Thyroid gland (tissue), 4 donors: ENCODE data around the gene CYYR1. TPM values are rescaled to one million over a fixed set of nuclear protein-coding genes. Genes with fewer than 3 reads are reported as not detected.

Experiments
- DNase-seq, 2 donors: peaks; one replicate each; pipeline ENCODE4 v3.0.0-alpha.2; 2019
- H3K27ac ChIP-seq, 3 donors: fragments of 200-600 bp; sonication (generic); 1 replicate in 2 of 3; 2 replicates in 1 of 3; pipeline ENCODE4 v1.5.1; 2016 to 2019; ENCODE audit warnings: mild to moderate bottlenecking in 1 of 3, moderate library complexity in 1 of 3
- H3K27me3 ChIP-seq: fragments of 200-600 bp; sonication (generic); one replicate; pipeline ENCODE4 v1.5.1; 2019
- H3K36me3 ChIP-seq, 2 donors: fragments of 200-600 bp; sonication (generic); one replicate each; pipeline ENCODE4 v1.5.1; 2016 to 2019
- H3K4me1 ChIP-seq, 2 donors: fragments of 200-600 bp; sonication (generic); one replicate each; pipeline ENCODE4 v1.5.1; 2017 to 2019
- H3K4me3 ChIP-seq, 3 donors: fragments of 200-600 bp; sonication (generic); replicated peaks in 1 of 3; 1 replicate in 2 of 3; 2 replicates in 1 of 3; pipeline ENCODE4 v1.5.1; 2016; ENCODE audit warnings: mild to moderate bottlenecking in 1 of 3
- H3K9me3 ChIP-seq: fragments of 200-600 bp; sonication (generic); one replicate; pipeline ENCODE4 v1.5.1; 2017
- POLR2A ChIP-seq, 2 donors: fragments of 450-650 bp; IDR thresholded peaks; one replicate each; pipeline ENCODE4 v1.6.1; 2017; ENCODE audit warnings: antibody characterized with exemption in 2 of 2, mild to moderate bottlenecking in 2 of 2, moderate library complexity in 1 of 2
- WGBS, 2 donors: methylation state at CpG; one replicate each; pipeline ENCODE4 v1.1.5; 2017; 5-methylcytosine and 5-hydroxymethylcytosine counted together
- intact Hi-C: fragments of 100-400 bp; cut with DNase I; formaldehyde crosslinking; loops from one replicate; pipeline ENCODE4 v1.15.1; 2023
- total RNA-seq, 4 donors: library from RNA; depleted of rRNA; stranded (reverse); fragments of >200 nt; gene quantifications; one replicate each; pipeline ENCODE4 v1.2.3, GENCODE V29; 2016
- TF ChIP-seq, protein P1 (sequence below), 6 experiments: fragments of 200-600 bp in 3 of 6; fragments of 450-650 bp in 3 of 6; sonication (generic) in 3 of 6; IDR thresholded peaks; one replicate each; pipeline ENCODE4 v1.5.1; 2016 to 2019; ENCODE audit warnings: antibody characterized with exemption in 6 of 6, mild to moderate bottlenecking in 2 of 6, inconsistent platforms in 1 of 6, moderate library complexity in 1 of 6

The CYYR1 gene
- total RNA-seq, 4 donors from 2014 or later: 7.0 to 18.7 (median 13.7) TPM

DNA sequence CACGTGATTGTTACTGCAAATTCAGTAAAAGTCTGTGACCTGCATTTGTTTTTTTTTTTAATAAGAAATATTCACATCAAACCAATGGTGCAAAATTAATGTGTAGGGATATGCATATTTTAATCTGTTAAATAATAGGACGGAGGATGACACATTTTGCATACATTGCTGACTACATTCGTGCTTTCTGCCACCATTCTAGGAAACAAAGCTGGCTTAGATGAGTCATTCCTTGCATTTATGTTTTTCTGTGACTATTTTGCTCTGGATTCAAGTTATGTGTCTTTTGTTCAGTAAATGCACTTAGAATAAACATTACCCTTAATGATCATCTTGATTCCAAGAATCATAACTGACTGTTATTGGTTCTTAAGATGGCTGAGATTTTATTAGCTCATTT, 23.9 kb upstream of the CYYR1 start:
- H3K27me3 ChIP-seq: no peaks in the 10 kb centered on the region
- H3K4me3 ChIP-seq: no peak overlapping the region
- no peaks in the 10 kb centered on the region for H3K9me3 ChIP-seq
- no peaks in the 10 kb centered on the region for H3K36me3 ChIP-seq
- 89% methylated on average over 3 of the region's 3 CpGs for WGBS, 2 donors
- no peak overlapping the region for H3K27ac ChIP-seq
- intact Hi-C loops: loop anchor here (10.0 kb wide), 1 partner anchor 62 kb away; no protein-coding TSS in a partner anchor
- TF ChIP-seq, protein P1, sequence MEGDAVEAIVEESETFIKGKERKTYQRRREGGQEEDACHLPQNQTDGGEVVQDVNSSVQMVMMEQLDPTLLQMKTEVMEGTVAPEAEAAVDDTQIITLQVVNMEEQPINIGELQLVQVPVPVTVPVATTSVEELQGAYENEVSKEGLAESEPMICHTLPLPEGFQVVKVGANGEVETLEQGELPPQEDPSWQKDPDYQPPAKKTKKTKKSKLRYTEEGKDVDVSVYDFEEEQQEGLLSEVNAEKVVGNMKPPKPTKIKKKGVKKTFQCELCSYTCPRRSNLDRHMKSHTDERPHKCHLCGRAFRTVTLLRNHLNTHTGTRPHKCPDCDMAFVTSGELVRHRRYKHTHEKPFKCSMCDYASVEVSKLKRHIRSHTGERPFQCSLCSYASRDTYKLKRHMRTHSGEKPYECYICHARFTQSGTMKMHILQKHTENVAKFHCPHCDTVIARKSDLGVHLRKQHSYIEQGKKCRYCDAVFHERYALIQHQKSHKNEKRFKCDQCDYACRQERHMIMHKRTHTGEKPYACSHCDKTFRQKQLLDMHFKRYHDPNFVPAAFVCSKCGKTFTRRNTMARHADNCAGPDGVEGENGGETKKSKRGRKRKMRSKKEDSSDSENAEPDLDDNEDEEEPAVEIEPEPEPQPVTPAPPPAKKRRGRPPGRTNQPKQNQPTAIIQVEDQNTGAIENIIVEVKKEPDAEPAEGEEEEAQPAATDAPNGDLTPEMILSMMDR (IDR thresholded peaks at IDR 0.05): no peak
- TF ChIP-seq POLR2A (IDR thresholded peaks at IDR 0.05): no peak
- DNase-seq: no peak
- no peaks in the 10 kb centered on the region for H3K4me1 ChIP-seq

DNA sequence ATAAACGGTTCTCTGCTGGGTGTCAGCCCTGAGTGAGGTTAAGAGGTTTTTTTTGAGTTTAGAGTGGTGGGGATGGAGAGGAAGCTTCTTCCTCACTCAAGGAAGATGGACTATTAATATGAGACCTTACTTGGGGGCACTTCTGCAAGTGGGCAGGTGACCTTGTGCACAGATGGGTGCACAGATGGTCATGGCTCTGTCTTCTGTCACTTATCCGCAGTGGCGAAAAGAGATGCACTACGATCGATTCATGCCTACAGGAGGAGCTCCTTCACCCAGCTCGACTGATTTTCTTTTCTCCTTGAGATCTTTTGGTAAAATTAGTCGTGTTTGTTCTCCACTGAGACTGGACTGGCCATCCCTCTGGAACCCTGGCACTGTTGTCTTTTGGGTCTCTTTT, 22.9 kb upstream of the CYYR1 start:
- 87 to 88% methylated on average over 7 of the region's 7 CpGs for WGBS, 2 donors

GRCh38 chr21:26593800-26594199, 20.7 kb upstream of the CYYR1 start:
- H3K27ac ChIP-seq: no peak overlapping the region
- 80 to 85% methylated on average over 1 of the region's 1 CpG for WGBS, 2 donors
- no peak overlapping the region for H3K4me3 ChIP-seq
- H3K27me3 ChIP-seq: no peaks in the 10 kb centered on the region
- TF ChIP-seq POLR2A (IDR thresholded peaks at IDR 0.05): no peak
- no peaks in the 10 kb centered on the region for H3K4me1 ChIP-seq
- DNase-seq: no peak
- H3K9me3 ChIP-seq: no peaks in the 10 kb centered on the region
- no peaks in the 10 kb centered on the region for H3K36me3 ChIP-seq
- intact Hi-C loops: loop anchor here (10.0 kb wide), 1 partner anchor 59 kb away; no protein-coding TSS in a partner anchor

More for the DNA sequence above, 22.9 kb upstream of the CYYR1 start:
- no peaks in the 10 kb centered on the region for H3K36me3 ChIP-seq
- no peak for TF ChIP-seq POLR2A (IDR thresholded peaks at IDR 0.05)
- TF ChIP-seq, protein P1 (IDR thresholded peaks at IDR 0.05): no peak
- H3K4me1 ChIP-seq: no peaks in the 10 kb centered on the region
- no peak overlapping the region for H3K4me3 ChIP-seq
- H3K27me3 ChIP-seq: no peaks in the 10 kb centered on the region
- no peak overlapping the region for H3K27ac ChIP-seq
- no peaks in the 10 kb centered on the region for H3K9me3 ChIP-seq
- DNase-seq: no peak
- intact Hi-C loops: loop anchor here (10.0 kb wide), 1 partner anchor 61 kb away; no protein-coding TSS in a partner anchor

DNA sequence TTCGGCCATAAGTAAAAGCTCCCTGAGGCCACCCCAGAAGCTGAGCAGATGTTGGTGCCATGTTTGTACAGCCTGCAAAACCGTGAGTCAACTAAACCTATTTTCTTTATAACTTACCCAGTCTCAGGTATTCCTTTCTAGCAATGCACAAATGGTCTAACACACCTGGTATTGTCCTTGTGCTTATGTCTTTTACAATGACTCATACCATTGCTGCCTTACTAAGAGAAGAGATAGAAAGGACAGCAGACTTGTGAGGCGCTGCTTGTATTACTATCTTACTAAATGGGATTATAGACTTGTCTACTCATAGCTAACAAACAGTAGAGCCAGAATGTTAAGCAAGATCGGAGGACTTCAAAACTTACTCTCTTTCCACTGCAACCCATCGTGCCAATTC, 18.5 kb upstream of the CYYR1 start:
- Histone ChIP-seq H3K27ac (no peak overlapping the region), H3K9me3 (no peaks in the 10 kb centered on the region), H3K4me3 (no peak overlapping the region), H3K4me1 (no peaks in the 10 kb centered on the region), H3K36me3 (no peaks in the 10 kb centered on the region), H3K27me3 (no peaks in the 10 kb centered on the region)
- no peak for DNase-seq
- intact Hi-C loops: loop anchor here (10.0 kb wide), 1 partner anchor 57 kb away; no protein-coding TSS in a partner anchor
- 89 to 93% methylated on average over 5 of the region's 5 CpGs for WGBS, 2 donors
- TF ChIP-seq POLR2A (IDR thresholded peaks at IDR 0.05): no peak
- TF ChIP-seq, protein P1 (IDR thresholded peaks at IDR 0.05): no peak

- DNase-seq: no peak
These were observed 15.4 kb upstream of the CYYR1 start for GRCh38 chr21:26588446-26588845.

More at GRCh38 chr21:26588446-26588845, 15.4 kb upstream of the CYYR1 start:
- Histone ChIP-seq H3K4me3 (no peak overlapping the region), H3K27me3 (no peaks in the 10 kb centered on the region), H3K36me3 (no peaks in the 10 kb centered on the region), H3K9me3 (no peaks in the 10 kb centered on the region), H3K4me1 (no peaks in the 10 kb centered on the region), H3K27ac (no peak overlapping the region)
- TF ChIP-seq, protein P1 (IDR thresholded peaks at IDR 0.05): no peak
- TF ChIP-seq POLR2A (IDR thresholded peaks at IDR 0.05): no peak
- intact Hi-C loops: no loop called here
- WGBS, 2 donors: 83 to 85% methylated on average over 7 of the region's 7 CpGs
